Neural crest cell (in vitro differentiated cells): ENCODE data around the gene CLEC2D. TPM values are rescaled to one million over a fixed set of nuclear protein-coding genes. Genes with fewer than 3 reads are reported as not detected.
"Not testable (repeated sequence)": the region's sequence is repeated elsewhere in the genome, so short reads cannot be mapped to it uniquely, and the experiment has no call there.

Experiments used
- DNase-seq: peaks from one replicate; pipeline ENCODE4 v3.0.0; 2021; ENCODE audit warnings: low read depth, mixed read lengths, low spot score
- H3K27ac Mint-ChIP-seq: one replicate; pipeline ENCODE4 v1.8.0; 2021; ENCODE audit warnings: mild to moderate bottlenecking, mixed read lengths; ENCODE audit not compliant: unreplicated experiment
- H3K27me3 Mint-ChIP-seq: 2 replicates; pipeline ENCODE4 v1.8.0; 2021; ENCODE audit warnings: low read depth, mild to moderate bottlenecking, mixed read lengths
- H3K36me3 Mint-ChIP-seq: 2 replicates; pipeline ENCODE4 v1.8.0; 2021; ENCODE audit warnings: low read depth, mild to moderate bottlenecking, mixed read lengths
- H3K4me1 Mint-ChIP-seq: 2 replicates; pipeline ENCODE4 v1.8.0; 2021; ENCODE audit warnings: mixed read lengths
- H3K4me3 Mint-ChIP-seq: one replicate; pipeline ENCODE4 v1.8.0; 2021; ENCODE audit warnings: mild to moderate bottlenecking, mixed read lengths
- H3K9me3 Mint-ChIP-seq: 2 replicates; pipeline ENCODE4 v1.8.0; 2021; ENCODE audit warnings: mixed read lengths
- total RNA-seq: library from RNA; stranded (reverse); gene quantifications from 2 replicates; pipeline ENCODE4 v1.2.1, GENCODE V29; 2021
- TF ChIP-seq, protein P1 (sequence below): fragments of 200-600 bp; sonication (generic); conservative IDR thresholded peaks from 2 replicates; pipeline ENCODE4 v1.5.0; 2021; ENCODE audit warnings: antibody characterized with exemption, mild to moderate bottlenecking

Gene CLEC2D
- total RNA-seq, 1 donor from 2014 or later, result 10.6 TPM

DNA sequence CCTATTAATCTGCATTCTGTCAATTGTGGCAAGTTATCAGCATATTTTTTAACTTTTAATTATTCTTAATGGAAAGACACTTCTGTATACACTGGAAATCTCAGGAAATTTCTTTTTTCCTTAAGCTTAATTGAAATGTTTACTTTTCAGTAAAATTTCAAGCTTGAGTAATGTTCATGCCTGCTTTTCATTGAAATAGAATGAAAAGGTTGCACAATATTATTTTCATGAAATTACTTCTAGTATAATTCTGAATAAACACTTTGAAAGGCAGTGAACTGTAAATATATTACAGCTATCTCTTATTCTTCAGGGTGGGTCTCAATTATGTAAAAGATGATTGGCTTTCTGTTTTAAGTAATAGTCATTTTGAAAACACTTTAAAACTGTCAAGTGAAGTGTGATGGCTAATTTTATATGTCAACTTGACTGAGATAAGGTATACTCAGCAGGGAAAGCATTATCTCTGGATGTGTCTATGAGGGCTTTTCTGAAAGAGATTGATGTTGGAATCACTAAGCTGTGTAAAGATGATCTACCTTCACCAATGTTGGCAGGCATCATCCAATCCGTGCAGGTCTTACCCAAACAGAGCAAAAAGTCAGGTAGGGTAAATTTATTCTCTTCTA, 29.9 kb downstream of the CLEC2D start:
- Mint-ChIP-seq H3K27ac (no peak overlapping the region), H3K27me3 (peaks cover 2% of the 10 kb centered on the region), H3K9me3 (peaks cover 11% of the 10 kb centered on the region), H3K4me1 (no peaks in the 10 kb centered on the region), H3K36me3 (peaks cover 29% of the 10 kb centered on the region), H3K4me3 (no peak overlapping the region)
- TF ChIP-seq, protein P1, sequence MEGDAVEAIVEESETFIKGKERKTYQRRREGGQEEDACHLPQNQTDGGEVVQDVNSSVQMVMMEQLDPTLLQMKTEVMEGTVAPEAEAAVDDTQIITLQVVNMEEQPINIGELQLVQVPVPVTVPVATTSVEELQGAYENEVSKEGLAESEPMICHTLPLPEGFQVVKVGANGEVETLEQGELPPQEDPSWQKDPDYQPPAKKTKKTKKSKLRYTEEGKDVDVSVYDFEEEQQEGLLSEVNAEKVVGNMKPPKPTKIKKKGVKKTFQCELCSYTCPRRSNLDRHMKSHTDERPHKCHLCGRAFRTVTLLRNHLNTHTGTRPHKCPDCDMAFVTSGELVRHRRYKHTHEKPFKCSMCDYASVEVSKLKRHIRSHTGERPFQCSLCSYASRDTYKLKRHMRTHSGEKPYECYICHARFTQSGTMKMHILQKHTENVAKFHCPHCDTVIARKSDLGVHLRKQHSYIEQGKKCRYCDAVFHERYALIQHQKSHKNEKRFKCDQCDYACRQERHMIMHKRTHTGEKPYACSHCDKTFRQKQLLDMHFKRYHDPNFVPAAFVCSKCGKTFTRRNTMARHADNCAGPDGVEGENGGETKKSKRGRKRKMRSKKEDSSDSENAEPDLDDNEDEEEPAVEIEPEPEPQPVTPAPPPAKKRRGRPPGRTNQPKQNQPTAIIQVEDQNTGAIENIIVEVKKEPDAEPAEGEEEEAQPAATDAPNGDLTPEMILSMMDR, result no peak
- no peak for DNase-seq

DNA sequence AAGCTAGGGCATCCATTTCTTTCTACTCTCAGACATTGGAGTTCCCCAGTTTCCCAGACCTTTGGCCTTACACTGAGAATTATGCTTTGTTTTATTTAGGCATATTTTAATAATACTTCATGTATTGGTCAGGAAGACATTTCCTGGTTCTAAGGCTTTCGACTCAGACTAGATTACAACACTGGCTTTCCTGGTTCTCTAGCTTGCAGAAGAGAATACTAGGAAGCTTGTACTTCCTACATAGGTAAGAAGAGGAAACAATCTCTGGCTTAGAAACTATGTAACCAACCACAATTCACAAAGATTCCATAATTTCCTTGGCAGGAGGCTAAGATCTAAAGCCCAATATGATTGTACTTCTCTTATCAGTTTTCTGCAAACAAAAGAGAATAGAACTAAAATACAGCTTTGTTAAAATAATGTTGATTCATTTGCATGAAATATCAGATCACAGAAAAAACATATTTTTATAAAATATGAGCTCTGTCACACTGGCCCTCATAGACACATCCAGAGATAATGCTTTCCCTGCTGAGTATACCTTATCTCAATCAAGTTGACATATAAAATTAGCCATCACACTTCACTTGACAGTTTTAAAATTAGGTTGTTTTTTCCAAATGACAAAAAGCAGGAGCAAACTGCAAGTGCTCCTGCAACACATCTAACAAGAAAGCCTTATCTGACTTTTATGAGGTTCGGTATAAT, 30.5 kb downstream of the CLEC2D start:
- Mint-ChIP-seq H3K4me3 (no peak overlapping the region), H3K4me1 (no peaks in the 10 kb centered on the region), H3K27me3 (peaks cover 4% of the 10 kb centered on the region), H3K9me3 (peaks cover 13% of the 10 kb centered on the region), H3K27ac (no peak overlapping the region), H3K36me3 (peaks cover 24% of the 10 kb centered on the region)
- DNase-seq, result no peak
- TF ChIP-seq, protein P1, result no peak

DNA sequence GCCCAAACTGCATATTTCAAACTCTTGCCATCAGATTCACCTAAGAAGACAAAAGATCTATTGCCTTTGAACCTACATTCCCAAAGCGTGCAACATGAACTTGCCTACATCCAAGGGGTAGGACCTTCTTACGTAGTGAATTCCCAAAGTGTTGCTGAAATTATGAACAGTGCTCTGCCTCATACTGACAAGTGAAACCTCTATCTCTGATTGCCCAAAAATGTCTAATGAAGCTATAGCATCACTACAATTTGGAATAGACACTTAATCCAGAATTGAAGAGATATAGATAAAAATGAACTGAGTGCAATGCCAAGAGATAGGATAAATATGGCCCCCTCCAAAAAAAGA, 31.1 kb downstream of the CLEC2D start:
- peaks cover 22% of the 10 kb centered on the region for H3K36me3 Mint-ChIP-seq
- peaks cover 4% of the 10 kb centered on the region for H3K27me3 Mint-ChIP-seq
- no peak overlapping the region for H3K4me3 Mint-ChIP-seq
- H3K4me1 Mint-ChIP-seq, result no peaks in the 10 kb centered on the region
- peaks cover 16% of the 10 kb centered on the region for H3K9me3 Mint-ChIP-seq
- no peak overlapping the region for H3K27ac Mint-ChIP-seq
- TF ChIP-seq, protein P1, result no peak
- no peak for DNase-seq

DNA sequence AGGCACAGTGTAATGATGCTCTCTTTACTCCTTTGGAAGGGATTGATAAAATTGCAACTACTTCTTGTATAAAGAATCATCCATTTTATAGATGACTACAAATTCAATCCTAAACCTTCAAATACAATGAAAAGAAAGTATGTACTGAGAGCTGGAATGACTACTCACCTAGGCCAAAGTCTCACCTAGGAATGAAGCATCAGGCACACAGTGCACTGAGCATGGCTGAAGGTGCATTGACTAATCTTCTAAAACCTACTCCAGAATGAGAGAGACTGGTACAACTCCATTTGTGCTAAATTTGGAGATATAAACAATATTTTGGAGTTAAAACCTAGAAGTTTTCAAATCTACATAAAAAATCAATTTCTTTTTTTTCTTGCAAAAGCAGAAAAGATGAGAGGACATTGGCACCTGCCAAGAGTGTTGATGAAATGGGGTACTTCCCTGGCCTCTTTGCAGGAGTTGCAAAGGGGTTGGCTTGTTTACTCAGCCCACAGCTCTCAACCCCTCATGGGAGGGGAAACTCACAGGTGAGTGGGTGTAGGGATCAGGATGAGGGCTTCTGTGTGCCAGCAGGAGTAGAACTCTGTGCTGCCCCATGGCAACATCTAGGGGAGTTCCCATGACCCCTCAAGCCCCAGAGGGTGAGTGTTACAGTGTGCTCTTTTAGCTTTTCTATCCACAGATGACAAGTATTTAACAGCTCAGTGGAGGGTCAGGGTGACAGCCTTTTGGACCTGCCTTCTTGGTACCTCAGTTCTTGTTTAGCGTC, 32.1 kb downstream of the CLEC2D start:
- Mint-ChIP-seq H3K4me1 (no peaks in the 10 kb centered on the region), H3K9me3 (peaks cover 21% of the 10 kb centered on the region), H3K27me3 (peaks cover 4% of the 10 kb centered on the region), H3K36me3 (peaks cover 13% of the 10 kb centered on the region), H3K4me3 (no peak overlapping the region), H3K27ac (no peak overlapping the region)
- TF ChIP-seq, protein P1, result no peak
- no peak for DNase-seq

DNA sequence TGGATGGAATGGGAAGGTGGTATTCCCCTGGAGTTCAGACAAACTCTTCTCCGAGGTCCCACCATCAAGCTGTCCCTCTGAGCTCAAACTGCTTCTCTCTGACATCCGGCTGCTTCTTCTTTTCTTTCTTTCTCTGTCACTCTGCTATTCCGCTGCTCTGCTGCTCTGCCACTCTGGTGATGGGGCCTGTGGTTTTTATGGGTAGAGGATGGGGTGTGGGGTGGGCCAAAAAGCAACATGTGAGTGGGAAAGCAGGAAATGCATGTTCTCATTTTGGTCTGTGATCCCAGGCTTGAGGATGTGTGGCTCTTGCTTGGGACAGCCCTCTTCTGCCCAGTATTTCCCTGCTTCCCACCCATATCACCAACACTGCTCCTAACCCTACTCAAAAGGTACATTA, 32.7 kb downstream of the CLEC2D start:
- H3K4me3 Mint-ChIP-seq, result no peak overlapping the region
- peaks cover 4% of the 10 kb centered on the region for H3K27me3 Mint-ChIP-seq
- no peak overlapping the region for H3K27ac Mint-ChIP-seq
- H3K9me3 Mint-ChIP-seq, result peaks cover 21% of the 10 kb centered on the region
- TF ChIP-seq, protein P1, result no peak
- no peak for DNase-seq
- H3K36me3 Mint-ChIP-seq, result peaks cover 9% of the 10 kb centered on the region
- no peaks in the 10 kb centered on the region for H3K4me1 Mint-ChIP-seq

DNA sequence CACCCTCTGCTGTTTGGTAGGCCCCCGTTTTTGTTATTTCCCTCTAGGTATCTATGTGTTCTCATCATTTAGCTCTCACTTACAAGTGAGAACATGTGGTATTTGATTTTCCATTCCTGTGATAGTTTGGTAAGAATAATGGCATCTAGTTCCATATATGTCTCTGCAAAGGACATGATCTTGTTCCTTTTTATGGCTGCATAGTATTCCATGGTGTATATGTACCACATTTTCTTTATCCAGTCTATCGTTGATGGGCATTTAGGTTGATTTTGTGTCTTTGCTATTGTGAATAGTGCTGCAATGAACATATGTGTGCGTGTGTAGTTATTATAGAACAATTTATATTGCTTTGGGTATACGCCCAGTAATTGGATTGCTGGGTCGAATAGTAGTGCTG, 35.0 kb downstream of the CLEC2D start:
- not testable (repeated sequence) for H3K4me3 Mint-ChIP-seq, DNase-seq, H3K4me1 Mint-ChIP-seq, H3K27me3 Mint-ChIP-seq, H3K27ac Mint-ChIP-seq, H3K36me3 Mint-ChIP-seq
- H3K9me3 Mint-ChIP-seq, result peaks cover 17% of the 10 kb centered on the region
